ENCODE data around the gene COTL1. TPM values are rescaled to one million over a fixed set of nuclear protein-coding genes. Genes with fewer than 3 reads are reported as not detected.

The COTL1 gene
- total RNA-seq, 1 donor from 2014 or later = 359 TPM

- no peak overlapping the region for H3K4me3 Mint-ChIP-seq (ENCODE audit: unreplicated experiment)
- H3K36me3 Mint-ChIP-seq (ENCODE audit: low read depth, unreplicated experiment) = peaks cover 23% of the 10 kb centered on the region
- Histone ChIP-seq H3K4me3 (ENCODE audit: insufficient read depth, low read depth, low read length) (no peak overlapping the region), H3K4me1 (ENCODE audit: insufficient read depth, low read length) (peaks cover 64% of the 10 kb centered on the region), H3K27me3 (ENCODE audit: insufficient read depth, low read length) (no peaks in the 10 kb centered on the region), H4K20me1 (ENCODE audit: insufficient read depth, low read length) (peaks cover 64% of the 10 kb centered on the region), H2AFZ (ENCODE audit: low read depth, low read length) (no peak overlapping the region), H3K36me3 (ENCODE audit: insufficient read depth, low read length) (peaks cover 3% of the 10 kb centered on the region), H3K4me2 (ENCODE audit: low read length) (peak overlapping the region; percentile 20), H3K9ac (ENCODE audit: low read length) (no peak overlapping the region), H3K27ac (ENCODE audit: low read depth, low read length) (no peak overlapping the region), H3K79me2 (ENCODE audit: insufficient read depth, low read length) (peaks cover 85% of the 10 kb centered on the region), H3K9me3 (ENCODE audit: insufficient read depth, low read depth, low read length) (no peaks in the 10 kb centered on the region)
- no peaks in the 10 kb centered on the region for H3K27me3 Mint-ChIP-seq (ENCODE audit: low read depth, unreplicated experiment)
- H3K9me3 Mint-ChIP-seq (ENCODE audit: unreplicated experiment) = no peaks in the 10 kb centered on the region
- H3K27ac Mint-ChIP-seq (ENCODE audit: unreplicated experiment) = peak overlapping the region; percentile 69
- DNase-seq (ENCODE audit: low read depth) (no peak), FAIRE-seq (no peak)
- TF ChIP-seq CTCF (IDR thresholded peaks at IDR 0.05; ENCODE audit: insufficient read depth, low read depth, low read length) (no peak), EZH2 (IDR thresholded peaks at IDR 0.05; ENCODE audit: insufficient read depth, low read length) (no peak)
- H3K4me1 Mint-ChIP-seq (ENCODE audit: low read depth, unreplicated experiment) = peaks cover 56% of the 10 kb centered on the region
Observed at GRCh38 chr16:84597528-84597896, 20.4 kb downstream of the COTL1 start.

- no peak for TF ChIP-seq EZH2 (IDR thresholded peaks at IDR 0.05; ENCODE audit: insufficient read depth, low read length)
- no peak overlapping the region for H3K27ac ChIP-seq (ENCODE audit: low read depth, low read length)
- no peak overlapping the region for H2AFZ ChIP-seq (ENCODE audit: low read depth, low read length)
- Mint-ChIP-seq H3K27ac (ENCODE audit: unreplicated experiment) (peak overlapping the region; percentile 88), H3K9me3 (ENCODE audit: unreplicated experiment) (no peaks in the 10 kb centered on the region), H3K4me3 (ENCODE audit: unreplicated experiment) (no peak overlapping the region), H3K4me1 (ENCODE audit: low read depth, unreplicated experiment) (peaks cover 51% of the 10 kb centered on the region), H3K27me3 (ENCODE audit: low read depth, unreplicated experiment) (no peaks in the 10 kb centered on the region), H3K36me3 (ENCODE audit: low read depth, unreplicated experiment) (peaks cover 25% of the 10 kb centered on the region)
- FAIRE-seq = no peak
- no peak overlapping the region for H3K4me3 ChIP-seq (ENCODE audit: insufficient read depth, low read depth, low read length)
- peaks cover 85% of the 10 kb centered on the region for H3K79me2 ChIP-seq (ENCODE audit: insufficient read depth, low read length)
- no peak overlapping the region for H3K9ac ChIP-seq (ENCODE audit: low read length)
- H4K20me1 ChIP-seq (ENCODE audit: insufficient read depth, low read length) = peaks cover 67% of the 10 kb centered on the region
- H3K4me1 ChIP-seq (ENCODE audit: insufficient read depth, low read length) = peaks cover 58% of the 10 kb centered on the region
- no peaks in the 10 kb centered on the region for H3K9me3 ChIP-seq (ENCODE audit: insufficient read depth, low read depth, low read length)
- DNase-seq (ENCODE audit: low read depth) = no peak
- H3K27me3 ChIP-seq (ENCODE audit: insufficient read depth, low read length) = no peaks in the 10 kb centered on the region
- no peak overlapping the region for H3K4me2 ChIP-seq (ENCODE audit: low read length)
- peaks cover 3% of the 10 kb centered on the region for H3K36me3 ChIP-seq (ENCODE audit: insufficient read depth, low read length)
Observed at GRCh38 chr16:84596801-84597527, 20.9 kb downstream of the COTL1 start.

- Histone ChIP-seq H3K4me2 (ENCODE audit: low read length) (no peak overlapping the region), H3K79me2 (ENCODE audit: insufficient read depth, low read length) (peaks cover 85% of the 10 kb centered on the region), H2AFZ (ENCODE audit: low read depth, low read length) (no peak overlapping the region), H3K36me3 (ENCODE audit: insufficient read depth, low read length) (peaks cover 3% of the 10 kb centered on the region), H3K4me1 (ENCODE audit: insufficient read depth, low read length) (peaks cover 50% of the 10 kb centered on the region), H4K20me1 (ENCODE audit: insufficient read depth, low read length) (peaks cover 69% of the 10 kb centered on the region), H3K9ac (ENCODE audit: low read length) (no peak overlapping the region), H3K4me3 (ENCODE audit: insufficient read depth, low read depth, low read length) (no peak overlapping the region), H3K27ac (ENCODE audit: low read depth, low read length) (no peak overlapping the region), H3K27me3 (ENCODE audit: insufficient read depth, low read length) (no peaks in the 10 kb centered on the region), H3K9me3 (ENCODE audit: insufficient read depth, low read depth, low read length) (no peaks in the 10 kb centered on the region)
- Mint-ChIP-seq H3K36me3 (ENCODE audit: low read depth, unreplicated experiment) (peaks cover 24% of the 10 kb centered on the region), H3K9me3 (ENCODE audit: unreplicated experiment) (no peaks in the 10 kb centered on the region), H3K27me3 (ENCODE audit: low read depth, unreplicated experiment) (no peaks in the 10 kb centered on the region), H3K4me1 (ENCODE audit: low read depth, unreplicated experiment) (peaks cover 45% of the 10 kb centered on the region), H3K27ac (ENCODE audit: unreplicated experiment) (no peak overlapping the region), H3K4me3 (ENCODE audit: unreplicated experiment) (no peak overlapping the region)
- DNase-seq (ENCODE audit: low read depth) = no peak
- no peak for TF ChIP-seq CTCF (IDR thresholded peaks at IDR 0.05; ENCODE audit: insufficient read depth, low read depth, low read length)
- TF ChIP-seq EZH2 (IDR thresholded peaks at IDR 0.05; ENCODE audit: insufficient read depth, low read length) = no peak
- FAIRE-seq = no peak
Observed at GRCh38 chr16:84596161-84596560, 21.7 kb downstream of the COTL1 start.

All from astrocyte (in vitro differentiated cells and primary cell).